K562 (cell line): Measurements from ENCODE around the gene RHCG. TPM values are rescaled to one million over a fixed set of nuclear protein-coding genes. Genes with fewer than 3 reads are reported as not detected.
A peak's percentile ranks its signal among the peaks of the same experiment; 100 is the strongest.

Experiments
- BHLHE40 ChIP-seq: IDR thresholded peaks from 2 replicates; pipeline ENCODE4 v1.6.1; 2011; ENCODE audit warnings: low read length, improper control_type of control experiment
- MAZ ChIP-seq, 2 experiments: fragments of 450-650 bp in 1 of 2; sonication (generic) in 1 of 2; formaldehyde crosslinking; IDR thresholded peaks in 1 of 2; conservative IDR thresholded peaks in 1 of 2; 2 replicates each; pipeline versions ENCODE4 v1.4.0 to v1.5.0; 2020; ENCODE audit warnings: mild to moderate bottlenecking in 1 of 2, missing genetic modification reagents in 1 of 2
- MBD2 ChIP-seq: sonication (generic); IDR thresholded peaks from 2 replicates; pipeline ENCODE4 v1.6.1; 2016; ENCODE audit warnings: low read depth, borderline replicate concordance
- NUFIP1 ChIP-seq: fragments of 450-650 bp; IDR thresholded peaks from 2 replicates; pipeline ENCODE4 v1.6.1; 2018; ENCODE audit not compliant: partially characterized antibody
- REST ChIP-seq, 2 experiments: fragments of 450-650 bp; formaldehyde crosslinking in 1 of 2; IDR thresholded peaks; 2 replicates each; pipeline versions ENCODE4 v1.4.0 to v1.6.1; 2014 to 2020; ENCODE audit warnings: mild to moderate bottlenecking in 2 of 2, borderline replicate concordance in 1 of 2, low read depth in 1 of 2
- SMARCA5 ChIP-seq: fragments of 450-650 bp; IDR thresholded peaks from 2 replicates; pipeline ENCODE4 v1.6.1; 2016
- SMC3 ChIP-seq: conservative IDR thresholded peaks from 2 replicates; pipeline ENCODE4 v1.6.1; 2011; ENCODE audit warnings: low read depth, low read length, improper control_type of control experiment; ENCODE audit not compliant: insufficient read depth
- SOX6 ChIP-seq: fragments of 450-650 bp; IDR thresholded peaks from 2 replicates; pipeline ENCODE4 v1.6.1; 2014; ENCODE audit warnings: mild to moderate bottlenecking
- STAG1 ChIP-seq: sonication (generic); formaldehyde crosslinking; IDR thresholded peaks from 2 replicates; pipeline ENCODE4 v1.5.0; 2020; ENCODE audit warnings: missing genetic modification reagents, borderline replicate concordance
- ZNF778 ChIP-seq: fragments of 450-650 bp; formaldehyde crosslinking; IDR thresholded peaks from 2 replicates; pipeline ENCODE4 v1.4.0; 2020; ENCODE audit warnings: mild to moderate bottlenecking, moderate library complexity
- polyA plus RNA-seq, 8 experiments: library from polyadenylated mRNA; depleted of rRNA in 4 of 8; stranded (reverse) in 5 of 8; unstranded in 3 of 8; fragments of >200 nt; fragmentation: Nextera tagmentation in 2 of 8; fragmentation: Illumina TruSeq in 1 of 8; extraction: Ambion mirVana in 2 of 8; extraction: Trizol in 1 of 8; gene quantifications; 2 replicates each; pipeline versions ENCODE4 v1.2.1 to v1.2.3, GENCODE V29; 2011 to 2014; ENCODE audit warnings: inconsistent platforms in 1 of 8, missing spikeins in 1 of 8
- total RNA-seq, 7 experiments: library from RNA; depleted of rRNA in 6 of 7; stranded (reverse); fragments of >200 nt in 6 of 7; fragmentation: Illumina TruSeq in 2 of 7; extraction: Trizol in 2 of 7; gene quantifications; 2 replicates each; pipeline versions ENCODE4 v1.2.1 to v1.2.3, GENCODE V29; 2011 to 2021; ENCODE audit warnings: low replicate concordance in 1 of 7
- TF ChIP-seq, protein P1 (sequence below): fragments of 250-450 bp; sonication (Bioruptor Pico); IDR thresholded peaks from 2 replicates; pipeline ENCODE4 v1.4.0; 2020; ENCODE audit warnings: mild to moderate bottlenecking, moderate library complexity, borderline replicate concordance
- TF ChIP-seq, protein P2 (sequence below): IDR thresholded peaks from 2 replicates; pipeline ENCODE4 v1.6.1; 2011; ENCODE audit warnings: borderline replicate concordance, low read depth, mild to moderate bottlenecking, moderate library complexity, low read length; ENCODE audit not compliant: insufficient read depth, poor library complexity, severe bottlenecking

Gene RHCG
- total and polyA plus RNA-seq, 9 of the 15 experiments (the other 6 are each of a cell fraction or from before 2014, with no cell fraction given): not detected

DNA sequence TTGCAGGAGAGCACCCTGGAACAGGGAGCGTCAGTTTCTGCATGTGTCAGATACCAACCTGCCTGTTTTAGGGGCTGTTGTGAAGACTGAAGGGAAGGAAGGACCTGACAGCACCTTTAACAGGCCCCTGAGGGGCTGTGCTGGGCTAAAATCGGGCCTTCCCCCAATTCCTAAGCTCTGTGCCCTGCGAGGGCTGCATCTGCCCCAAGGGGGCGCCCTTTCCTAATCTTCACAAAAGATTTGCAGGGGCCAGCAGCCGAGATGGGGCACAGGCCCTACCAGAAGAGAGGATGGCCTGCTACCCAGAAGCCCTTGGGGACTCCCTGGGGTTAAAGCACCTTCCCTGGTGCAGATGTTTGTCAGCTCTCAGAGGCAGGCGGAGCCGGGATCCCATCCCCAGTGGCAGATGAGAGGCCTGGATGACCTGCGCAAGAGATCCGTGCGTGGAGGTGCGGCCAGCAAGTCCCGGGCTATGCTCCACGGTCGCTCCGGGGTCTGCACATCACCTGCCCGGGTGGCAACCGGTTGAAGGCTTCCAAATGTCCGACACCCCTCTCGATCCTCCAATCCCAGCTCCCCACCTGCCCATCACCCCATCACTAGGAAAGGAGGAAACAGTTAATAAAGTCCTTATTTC, 53.6 kb downstream of the RHCG start (continued):
- TF ChIP-seq, protein P1, sequence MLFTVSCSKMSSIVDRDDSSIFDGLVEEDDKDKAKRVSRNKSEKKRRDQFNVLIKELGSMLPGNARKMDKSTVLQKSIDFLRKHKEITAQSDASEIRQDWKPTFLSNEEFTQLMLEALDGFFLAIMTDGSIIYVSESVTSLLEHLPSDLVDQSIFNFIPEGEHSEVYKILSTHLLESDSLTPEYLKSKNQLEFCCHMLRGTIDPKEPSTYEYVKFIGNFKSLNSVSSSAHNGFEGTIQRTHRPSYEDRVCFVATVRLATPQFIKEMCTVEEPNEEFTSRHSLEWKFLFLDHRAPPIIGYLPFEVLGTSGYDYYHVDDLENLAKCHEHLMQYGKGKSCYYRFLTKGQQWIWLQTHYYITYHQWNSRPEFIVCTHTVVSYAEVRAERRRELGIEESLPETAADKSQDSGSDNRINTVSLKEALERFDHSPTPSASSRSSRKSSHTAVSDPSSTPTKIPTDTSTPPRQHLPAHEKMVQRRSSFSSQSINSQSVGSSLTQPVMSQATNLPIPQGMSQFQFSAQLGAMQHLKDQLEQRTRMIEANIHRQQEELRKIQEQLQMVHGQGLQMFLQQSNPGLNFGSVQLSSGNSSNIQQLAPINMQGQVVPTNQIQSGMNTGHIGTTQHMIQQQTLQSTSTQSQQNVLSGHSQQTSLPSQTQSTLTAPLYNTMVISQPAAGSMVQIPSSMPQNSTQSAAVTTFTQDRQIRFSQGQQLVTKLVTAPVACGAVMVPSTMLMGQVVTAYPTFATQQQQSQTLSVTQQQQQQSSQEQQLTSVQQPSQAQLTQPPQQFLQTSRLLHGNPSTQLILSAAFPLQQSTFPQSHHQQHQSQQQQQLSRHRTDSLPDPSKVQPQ (CRISPR knock-in tag): no peak
- no peak for TF ChIP-seq NUFIP1
- no peak for TF ChIP-seq STAG1 (CRISPR knock-in tag)
- TF ChIP-seq BHLHE40: no peak
- TF ChIP-seq MAZ (CRISPR knock-in tag; conservative IDR thresholded peaks at IDR 0.05 in 1 of 2, IDR thresholded peaks at IDR 0.05 in 1 of 2): 0 out of 4 replicates have a peak, but pooled peaks of 1 of the 2 experiments have one; percentile 19
- no peak for TF ChIP-seq MBD2
- TF ChIP-seq, protein P2, sequence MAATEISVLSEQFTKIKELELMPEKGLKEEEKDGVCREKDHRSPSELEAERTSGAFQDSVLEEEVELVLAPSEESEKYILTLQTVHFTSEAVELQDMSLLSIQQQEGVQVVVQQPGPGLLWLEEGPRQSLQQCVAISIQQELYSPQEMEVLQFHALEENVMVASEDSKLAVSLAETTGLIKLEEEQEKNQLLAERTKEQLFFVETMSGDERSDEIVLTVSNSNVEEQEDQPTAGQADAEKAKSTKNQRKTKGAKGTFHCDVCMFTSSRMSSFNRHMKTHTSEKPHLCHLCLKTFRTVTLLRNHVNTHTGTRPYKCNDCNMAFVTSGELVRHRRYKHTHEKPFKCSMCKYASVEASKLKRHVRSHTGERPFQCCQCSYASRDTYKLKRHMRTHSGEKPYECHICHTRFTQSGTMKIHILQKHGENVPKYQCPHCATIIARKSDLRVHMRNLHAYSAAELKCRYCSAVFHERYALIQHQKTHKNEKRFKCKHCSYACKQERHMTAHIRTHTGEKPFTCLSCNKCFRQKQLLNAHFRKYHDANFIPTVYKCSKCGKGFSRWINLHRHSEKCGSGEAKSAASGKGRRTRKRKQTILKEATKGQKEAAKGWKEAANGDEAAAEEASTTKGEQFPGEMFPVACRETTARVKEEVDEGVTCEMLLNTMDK: peak; percentile 30
- TF ChIP-seq REST (IDR thresholded peaks at IDR 0.05; ENCODE audit: borderline replicate concordance): peak; percentile 44; the same call in 1 of the 2 replicates
- TF ChIP-seq REST (CRISPR knock-in tag; IDR thresholded peaks at IDR 0.05; ENCODE audit: low read depth): no peak
- TF ChIP-seq SMC3: 0 out of 2 replicates have a peak, but pooled peaks have one; percentile 34
- TF ChIP-seq ZNF778: no peak
- no peak for TF ChIP-seq SMARCA5
- no peak for TF ChIP-seq SOX6
